K562 (cell line): ENCODE measurements around the gene SEZ6. TPM values are rescaled to one million over a fixed set of nuclear protein-coding genes. Genes with fewer than 3 reads are reported as not detected.

Source experiments
- ATAC-seq: fragments of 200-7000 bp; cut with Tn5 transposase; 3 replicates; pipeline ENCODE4 v1.9.1; 2020; ENCODE audit warnings: moderate library complexity
- BruUV-seq: library from RNA; stranded (reverse); fragments of 400-500 nt; replicated peaks from 2 replicates; lab custom pipeline; 2021; lab: Mats Ljungman, UMichigan
- CTCF ChIA-PET: fragments of 300-600 bp; formaldehyde crosslinking; extraction: SDS; loops from one replicate; lab custom pipeline; 2021; ENCODE audit warnings: low intra/inter-chr PET ratio; lab: Yijun Ruan, JAX
- POLR2A ChIA-PET: fragments of 300-600, 350-650 bp; sonication (Branson Sonifier 250); formaldehyde crosslinking; extraction: SDS; loops from one replicate; lab custom pipeline; 2021; ENCODE audit warnings: antibody characterized with exemption, inconsistent platforms; lab: Yijun Ruan, JAX
- DNase-seq, 4 experiments: peaks; one replicate each; pipeline versions ENCODE4 v3.0.0 to v3.0.0-alpha.2; 2011 to 2018; ENCODE audit warnings: low spot score in 3 of 4, mixed read lengths in 3 of 4; ENCODE audit errors: extremely low read depth in 1 of 4
- FAIRE-seq: peaks from 2 replicates; lab custom pipeline; 2011; peaks lifted over from hg19 to GRCh38; lab: Jason Lieb, UNC
- H2AFZ ChIP-seq: 2 replicates; pipeline ENCODE4 v1.6.0; 2011; ENCODE audit warnings: low read depth, low read length, control low read depth, inconsistent platforms
- H3K27ac ChIP-seq: fragments of 200-600 bp; 3 replicates; pipeline ENCODE4 v1.8.0; 2011; ENCODE audit warnings: low read depth, mild to moderate bottlenecking, control low read depth, inconsistent platforms, low read length, moderate library complexity, mixed read lengths; ENCODE audit errors: extremely low read depth
- H3K27me3 ChIP-seq, 2 experiments: fragments of 300-600 bp in 1 of 2; 2 replicates in 1 of 2; 3 replicates in 1 of 2; pipeline versions ENCODE4 v1.6.0 to v1.8.0; 2011; ENCODE audit warnings: inconsistent platforms in 2 of 2, low read length in 2 of 2, mild to moderate bottlenecking in 1 of 2, mixed read lengths in 1 of 2, moderate library complexity in 1 of 2; ENCODE audit not compliant: control insufficient read depth in 2 of 2, insufficient read depth in 2 of 2
- H3K36me3 ChIP-seq: fragments of 300-600 bp; 3 replicates; pipeline ENCODE4 v1.8.0; 2011; ENCODE audit warnings: mild to moderate bottlenecking, low read length, inconsistent platforms; ENCODE audit not compliant: control insufficient read depth, insufficient read depth
- H3K4me1 ChIP-seq, 2 experiments: fragments of 200-600 bp in 1 of 2; replicated peaks in 1 of 2; 2 replicates in 1 of 2; 3 replicates in 1 of 2; pipeline versions ENCODE4 v1.5.1 to v1.8.0; 2011; ENCODE audit warnings: inconsistent platforms in 2 of 2, low read length in 2 of 2, mild to moderate bottlenecking in 1 of 2, mixed read lengths in 1 of 2, moderate library complexity in 1 of 2; ENCODE audit not compliant: control insufficient read depth in 2 of 2, insufficient read depth in 2 of 2
- H3K4me2 ChIP-seq: 2 replicates; pipeline ENCODE4 v1.6.1; 2011; ENCODE audit warnings: low read length, control low read depth, inconsistent platforms, mixed read lengths; ENCODE audit not compliant: insufficient read depth
- H3K4me3 ChIP-seq: fragments of 200-600 bp; sonication (generic), shearing (Covaris generic); 2 replicates; pipeline ENCODE4 v1.5.1; 2016; ENCODE audit warnings: control low read depth, inconsistent platforms
- H3K79me2 ChIP-seq: fragments of 200-600 bp; 3 replicates; pipeline ENCODE4 v1.8.0; 2011; ENCODE audit warnings: low read length, inconsistent platforms; ENCODE audit not compliant: control insufficient read depth, insufficient read depth
- H3K9ac ChIP-seq, 2 experiments: 2 replicates each; pipeline versions ENCODE4 v1.6.0 to v1.6.1; 2011; ENCODE audit warnings: low read depth in 2 of 2, low read length in 2 of 2, control low read depth in 1 of 2, inconsistent platforms in 1 of 2, mild to moderate bottlenecking in 1 of 2, mixed read lengths in 1 of 2; ENCODE audit not compliant: insufficient read depth in 1 of 2
- H3K9me1 ChIP-seq: one replicate; pipeline ENCODE4 v1.6.0; 2011; ENCODE audit warnings: inconsistent platforms, mild to moderate bottlenecking, low read length, moderate library complexity; ENCODE audit not compliant: control insufficient read depth, insufficient read depth
- H3K9me3 ChIP-seq: replicated peaks from 2 replicates; pipeline ENCODE4 v1.5.1; 2011; ENCODE audit warnings: low read depth, low read length, inconsistent platforms; ENCODE audit not compliant: control insufficient read depth, insufficient read depth
- H4K20me1 ChIP-seq: replicated peaks from 2 replicates; pipeline ENCODE4 v1.6.1; 2011; ENCODE audit warnings: low read length, inconsistent platforms, mixed read lengths; ENCODE audit not compliant: control insufficient read depth, insufficient read depth
- ARNT ChIP-seq, 2 experiments: fragments of 450-650 bp; IDR thresholded peaks; 2 replicates each; pipeline ENCODE4 v1.6.1; 2016; ENCODE audit warnings: mild to moderate bottlenecking in 1 of 2
- FOSL1 ChIP-seq: fragments of 200-800 bp; sonication (Bioruptor generic); conservative IDR thresholded peaks from 2 replicates; pipeline ENCODE4 v1.6.1; 2016; ENCODE audit warnings: missing genetic modification characterization, missing compliant biosample characterization
- FOXJ2 ChIP-seq: fragments of 200-800 bp; sonication (Bioruptor generic); IDR thresholded peaks from 2 replicates; pipeline ENCODE4 v1.6.1; 2016; ENCODE audit warnings: missing genetic modification characterization, missing compliant biosample characterization
- HNRNPUL1 ChIP-seq: fragments of 200-400 bp; formaldehyde crosslinking; IDR thresholded peaks from 2 replicates; pipeline ENCODE4 v1.6.1; 2017; ENCODE audit warnings: low read length
- HSF4 ChIP-seq: fragments of 250-450 bp; sonication (Bioruptor Pico); IDR thresholded peaks from 2 replicates; pipeline ENCODE4 v2.1.2; 2022; ENCODE audit warnings: mild to moderate bottlenecking, moderate library complexity, borderline replicate concordance
- IRF2 ChIP-seq: sonication (generic); formaldehyde crosslinking; IDR thresholded peaks from 2 replicates; pipeline ENCODE4 v1.8.1; 2022; ENCODE audit warnings: mild to moderate bottlenecking, missing genetic modification reagents
- JUND ChIP-seq, 2 experiments: IDR thresholded peaks; 2 replicates in 1 of 2; 3 replicates in 1 of 2; pipeline ENCODE4 v1.6.1; 2011; ENCODE audit warnings: borderline replicate concordance in 2 of 2, low read depth in 2 of 2, low read length in 2 of 2, improper control_type of control experiment in 1 of 2, missing biosample characterization in 1 of 2, missing genetic modification characterization in 1 of 2, missing genetic modification reagents in 1 of 2
- KDM2B ChIP-seq: fragments of 250-450 bp; sonication (Bioruptor Pico); IDR thresholded peaks from 2 replicates; pipeline ENCODE4 v1.8.0; 2021; ENCODE audit warnings: mild to moderate bottlenecking, moderate library complexity
- MAFF ChIP-seq: IDR thresholded peaks from 2 replicates; pipeline ENCODE4 v1.6.1; 2012; ENCODE audit warnings: low read length, improper control_type of control experiment
- PHB ChIP-seq: fragments of 250-450 bp; sonication (Bioruptor Pico); IDR thresholded peaks from 2 replicates; pipeline ENCODE4 v1.5.0; 2021
- PHF21A ChIP-seq: fragments of 450-650 bp; IDR thresholded peaks from 2 replicates; pipeline ENCODE4 v1.6.1; 2017; ENCODE audit warnings: low read depth, borderline replicate concordance
- PHTF2 ChIP-seq: fragments of 250-450 bp; sonication (Bioruptor Pico); IDR thresholded peaks from 2 replicates; pipeline ENCODE4 v1.5.0; 2021; ENCODE audit warnings: mild to moderate bottlenecking
- RFX1 ChIP-seq: fragments of 450-650 bp; IDR thresholded peaks from 2 replicates; pipeline ENCODE4 v1.6.1; 2016; ENCODE audit warnings: mild to moderate bottlenecking, moderate library complexity
- SMAD2 ChIP-seq: fragments of 150-350 bp; IDR thresholded peaks from 2 replicates; pipeline ENCODE4 v1.6.1; 2014; ENCODE audit warnings: low read depth, mild to moderate bottlenecking, low read length
- SMAD4 ChIP-seq: fragments of 250-450 bp; sonication (Bioruptor Pico); conservative IDR thresholded peaks from 2 replicates; pipeline ENCODE4 v1.8.0; 2021; ENCODE audit warnings: inconsistent platforms, mild to moderate bottlenecking, moderate library complexity
- SOX6 ChIP-seq: fragments of 450-650 bp; IDR thresholded peaks from 2 replicates; pipeline ENCODE4 v1.6.1; 2014; ENCODE audit warnings: mild to moderate bottlenecking
- TAF9B ChIP-seq: fragments of 450-650 bp; IDR thresholded peaks from 2 replicates; pipeline ENCODE4 v1.6.1; 2018; ENCODE audit warnings: mild to moderate bottlenecking; ENCODE audit not compliant: partially characterized antibody
- ZBTB17 ChIP-seq: fragments of 450-650 bp; formaldehyde crosslinking; IDR thresholded peaks from 2 replicates; pipeline ENCODE4 v1.4.0; 2020; ENCODE audit warnings: mild to moderate bottlenecking
- ZC3H11A ChIP-seq: IDR thresholded peaks from 2 replicates; pipeline ENCODE4 v1.6.1; 2012; ENCODE audit warnings: low read depth, low read length, improper control_type of control experiment
- ZNF212 ChIP-seq: fragments of 450-650 bp; formaldehyde crosslinking; IDR thresholded peaks from 2 replicates; pipeline ENCODE4 v1.4.0; 2020; ENCODE audit warnings: mild to moderate bottlenecking
- ZSCAN32 ChIP-seq: fragments of 450-650 bp; formaldehyde crosslinking; IDR thresholded peaks from 2 replicates; pipeline ENCODE4 v1.4.0; 2020; ENCODE audit warnings: mild to moderate bottlenecking, moderate library complexity
- WGBS: fragments of 100-300 bp; shearing (Covaris generic); methylation state at CpG from one replicate; pipeline ENCODE4 v1.1.6; 2016; ENCODE audit warnings: low coverage, mixed read lengths; ENCODE audit not compliant: insufficient coverage; ENCODE audit errors: missing lambda C conversion rate; 5-methylcytosine and 5-hydroxymethylcytosine counted together
- in situ Hi-C: fragments of 300-500 bp; cut with MboI; formaldehyde crosslinking; loops from 4 replicates; pipeline ENCODE4 v1.15.0; 2018; ENCODE audit warnings: inconsistent platforms, mixed read lengths
- intact Hi-C: fragments of 100-400 bp; cut with micrococcal nuclease; formaldehyde crosslinking; loops from 2 replicates; pipeline ENCODE4 v1.14.2; 2022
- polyA plus RNA-seq, 8 experiments: library from polyadenylated mRNA; depleted of rRNA in 4 of 8; stranded (reverse) in 5 of 8; unstranded in 3 of 8; fragments of >200 nt; fragmentation: Nextera tagmentation in 2 of 8; fragmentation: Illumina TruSeq in 1 of 8; extraction: Ambion mirVana in 2 of 8; extraction: Trizol in 1 of 8; gene quantifications; 2 replicates each; pipeline versions ENCODE4 v1.2.1 to v1.2.3, GENCODE V29; 2011 to 2014; ENCODE audit warnings: inconsistent platforms in 1 of 8, missing spikeins in 1 of 8
- total RNA-seq, 7 experiments: library from RNA; depleted of rRNA in 6 of 7; stranded (reverse); fragments of >200 nt in 6 of 7; fragmentation: Illumina TruSeq in 2 of 7; extraction: Trizol in 2 of 7; gene quantifications; 2 replicates each; pipeline versions ENCODE4 v1.2.1 to v1.2.3, GENCODE V29; 2011 to 2021; ENCODE audit warnings: low replicate concordance in 1 of 7
- TF ChIP-seq, protein P1 (sequence below): sonication (generic); formaldehyde crosslinking; IDR thresholded peaks from 2 replicates; pipeline ENCODE4 v1.8.0; 2022; ENCODE audit warnings: mild to moderate bottlenecking, missing genetic modification reagents

Gene SEZ6
- total and polyA plus RNA-seq, 9 of the 15 experiments (the other 6 are each of a cell fraction or from before 2014, with no cell fraction given) = not detected

DNA sequence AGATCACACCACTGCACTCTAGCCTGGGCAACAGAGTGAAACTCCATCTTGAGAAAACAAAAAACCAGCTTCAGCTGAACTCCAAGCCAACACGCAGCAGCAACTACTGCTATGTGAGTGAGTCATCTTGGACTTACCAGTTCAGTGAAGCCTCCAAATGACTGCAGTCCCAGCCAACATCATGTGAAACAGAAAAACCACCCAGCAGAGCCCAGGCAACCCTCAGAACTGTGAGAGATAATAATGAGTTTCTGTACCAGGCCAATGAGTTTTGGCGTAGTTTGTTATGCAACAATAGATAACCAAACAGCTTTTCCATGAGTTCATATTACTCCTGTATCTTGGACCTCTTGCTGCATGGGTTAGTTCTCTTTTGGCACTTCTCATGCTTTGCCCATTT is 77.8 kb downstream of the SEZ6 start:
- no peak overlapping the region for H3K27ac ChIP-seq
- no peak overlapping the region for H3K4me2 ChIP-seq
- BruUV-seq = no TSS peak
- 29% methylated on average over 2 of the region's 2 CpGs for WGBS
- H4K20me1 ChIP-seq = peaks cover 14% of the 10 kb centered on the region; the same call in 1 of the 2 replicates
- peaks cover 6 to 45% of the 10 kb centered on the region in 2 experiments for H3K4me1 ChIP-seq
- DNase-seq = peak in 1 of 4 experiments; percentile 60
- no peaks in the 10 kb centered on the region for H3K27me3 ChIP-seq
- no peak overlapping the region for H2AFZ ChIP-seq
- intact Hi-C loops (loop anchor here (5.0 kb wide), 1 partner anchor 331 kb away; the partner anchor contains the start of gene SPAG5), in situ Hi-C loops (no loop called here)
- H3K9me1 ChIP-seq = no peaks in the 10 kb centered on the region
- ChIA-PET POLR2A (interaction anchor here (1.1 to 2.6 kb wide), 6 partner anchors 10 to 25 kb away, joined by 3 to 25 read pairs (median 8); partner anchors contain the start of gene PHF12), CTCF (no interaction called here)
- no peak overlapping the region for H3K4me3 ChIP-seq
- H3K36me3 ChIP-seq = peaks cover 56% of the 10 kb centered on the region
- H3K79me2 ChIP-seq = peaks cover 63% of the 10 kb centered on the region
- H3K9me3 ChIP-seq = no peaks in the 10 kb centered on the region
- FAIRE-seq = peak; percentile 6
- H3K9ac ChIP-seq = no peak overlapping the region
- peak; percentile 28; the same call in 2 of the 3 replicates for ATAC-seq
- TF ChIP-seq PHB (CRISPR knock-in tag) = no peak
- no peak for TF ChIP-seq ZC3H11A
- TF ChIP-seq PHTF2 = no peak
- TF ChIP-seq FOXJ2 (tag) = no peak
- TF ChIP-seq RFX1 = no peak
- no peak for TF ChIP-seq MAFF
- TF ChIP-seq SMAD2 = no peak
- TF ChIP-seq SOX6 = no peak
- TF ChIP-seq TAF9B = no peak
- peak; percentile 93 for TF ChIP-seq FOSL1
- peak; percentile 81 for TF ChIP-seq JUND (IDR thresholded peaks at IDR 0.05; ENCODE audit: borderline replicate concordance, low read depth, low read length)
- TF ChIP-seq JUND (tag; IDR thresholded peaks at IDR 0.05; ENCODE audit: borderline replicate concordance, low read depth, low read length) = peak; percentile 71; the same call in 2 of the 3 replicates
- no peak for TF ChIP-seq ARNT (IDR thresholded peaks at IDR 0.05)
- 0 out of 2 replicates have a peak, but pooled peaks have one; percentile 20 for TF ChIP-seq SMAD4 (CRISPR knock-in tag)
- TF ChIP-seq ZSCAN32 (CRISPR knock-in tag) = no peak
- no peak for TF ChIP-seq KDM2B (CRISPR knock-in tag)
- no peak for TF ChIP-seq PHF21A
- TF ChIP-seq IRF2 = no peak
- no peak for TF ChIP-seq HNRNPUL1
- TF ChIP-seq, protein P1, sequence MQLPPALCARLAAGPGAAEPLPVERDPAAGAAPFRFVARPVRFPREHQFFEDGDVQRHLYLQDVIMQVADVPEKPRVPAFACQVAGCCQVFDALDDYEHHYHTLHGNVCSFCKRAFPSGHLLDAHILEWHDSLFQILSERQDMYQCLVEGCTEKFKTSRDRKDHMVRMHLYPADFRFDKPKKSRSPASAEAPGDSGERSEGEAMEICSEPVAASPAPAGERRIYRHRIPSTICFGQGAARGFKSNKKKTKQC (CRISPR knock-in tag) = no peak
- no peak for TF ChIP-seq HSF4 (CRISPR knock-in tag)
- peak; percentile 24; the same call in 1 of the 2 replicates for TF ChIP-seq ZBTB17 (CRISPR knock-in tag)
- TF ChIP-seq ZNF212 (CRISPR knock-in tag) = no peak
